Measurements from ENCODE around the gene NFIC. TPM values are rescaled to one million over a fixed set of nuclear protein-coding genes. Genes with fewer than 3 reads are reported as not detected.

The NFIC gene
- total RNA-seq, 1 donor from 2014 or later, result 11.9 TPM

DNA sequence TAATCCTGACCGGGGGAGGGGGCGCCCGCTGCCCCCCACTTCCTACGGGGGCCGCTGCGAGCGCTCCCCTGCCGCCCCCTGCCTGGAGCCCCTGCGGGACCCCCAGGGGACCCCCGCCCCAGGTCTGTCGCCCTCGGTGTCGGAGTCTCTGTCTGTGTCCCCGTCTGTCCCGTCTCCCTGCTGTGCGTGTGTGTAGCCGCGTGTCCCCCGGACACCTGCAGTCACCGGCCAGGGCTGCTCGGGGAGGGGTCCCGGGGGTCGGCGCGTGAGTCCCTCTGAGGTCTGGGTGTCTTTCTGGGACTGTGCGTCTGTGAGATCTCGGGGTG is 7.7 kb upstream of the NFIC start:
- DNase-seq (ENCODE audit: low read depth in 2 of 2), result no peak

- DNase-seq (ENCODE audit: low read depth in 2 of 2), result peak in 1 of 2 donors; percentile 68
These were observed 7.1 kb upstream of the NFIC start for GRCh38 chr19:3359015-3359918.

- DNase-seq (ENCODE audit: low read depth in 2 of 2), result peak in 1 of 2 donors; percentile 44
These were observed 6.4 kb upstream of the NFIC start for GRCh38 chr19:3359919-3360420.

- DNase-seq (ENCODE audit: low read depth in 2 of 2), result peak in 1 of 2 donors; percentile 60
These were observed 5.7 kb upstream of the NFIC start for GRCh38 chr19:3360421-3361383.

- DNase-seq (ENCODE audit: low read depth in 2 of 2), result no peak
These were observed 4.8 kb upstream of the NFIC start for GRCh38 chr19:3361384-3362216.

DNA sequence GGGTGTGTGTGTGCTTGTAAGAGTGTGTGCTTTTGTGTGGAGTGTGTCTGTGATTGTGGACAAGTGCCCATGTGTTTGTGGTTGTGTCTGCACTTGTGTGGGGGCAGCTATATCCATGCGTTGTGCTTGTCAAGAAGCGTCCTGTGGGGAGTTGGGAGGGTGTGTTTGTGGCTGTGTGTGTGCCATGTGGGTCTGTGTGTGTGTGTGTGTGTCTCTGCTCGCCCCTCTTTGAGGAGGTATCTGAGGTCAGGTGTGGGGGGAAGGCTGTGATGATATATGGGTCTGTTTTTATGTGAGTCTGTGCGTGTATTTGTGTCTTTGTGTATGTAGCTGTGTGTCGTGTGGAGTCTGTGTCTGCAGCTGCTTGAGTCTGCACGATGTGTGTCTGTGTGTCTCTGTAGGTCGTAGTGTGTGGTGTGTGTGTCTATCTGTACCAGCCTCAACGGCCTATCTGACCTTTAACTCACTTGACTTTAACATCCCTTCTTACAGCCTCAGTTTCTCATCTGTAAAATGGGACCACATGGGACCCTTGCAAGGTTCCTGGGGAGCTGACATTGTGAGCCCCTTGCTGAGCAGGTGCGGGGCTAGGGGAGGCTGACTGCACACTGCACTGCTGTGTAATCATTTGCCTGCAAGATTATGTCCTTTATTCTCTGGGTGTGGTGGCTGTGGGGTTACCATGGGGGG is 4.0 kb upstream of the NFIC start:
- DNase-seq (ENCODE audit: low read depth in 2 of 2), result no peak

DNA sequence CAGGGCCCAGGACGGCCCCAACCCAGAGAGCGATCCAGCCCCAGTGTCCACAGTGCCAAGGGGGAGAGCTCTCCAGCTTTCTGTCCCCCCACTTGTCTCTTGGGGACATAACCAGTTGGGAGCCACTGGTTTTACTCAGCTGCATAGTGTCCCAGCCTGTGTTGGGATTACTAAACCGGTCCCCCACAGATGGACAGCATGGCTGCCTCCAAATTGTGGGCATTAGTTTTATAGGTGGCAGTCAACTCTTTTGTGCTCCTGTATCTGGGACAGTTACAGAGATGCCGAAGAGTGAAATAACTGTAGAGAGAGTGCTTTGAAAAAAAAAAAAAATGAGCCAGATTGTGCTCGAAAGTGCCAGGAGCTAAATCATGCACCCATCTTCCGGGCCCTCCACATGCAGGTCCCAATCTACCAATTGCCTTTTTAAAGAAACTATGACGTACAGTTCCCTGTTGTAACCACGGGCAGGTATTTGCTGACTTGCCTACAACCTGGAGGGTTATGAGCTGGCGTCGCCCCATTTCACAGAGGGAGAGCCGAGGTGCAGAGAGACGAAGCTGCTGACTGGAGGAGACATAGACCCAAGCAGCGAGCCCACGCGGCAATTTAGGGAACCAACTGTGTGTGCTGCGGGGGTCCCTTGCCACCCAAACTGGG is 2.4 kb upstream of the NFIC start:
- no peak for DNase-seq (ENCODE audit: low read depth in 2 of 2)

DNA sequence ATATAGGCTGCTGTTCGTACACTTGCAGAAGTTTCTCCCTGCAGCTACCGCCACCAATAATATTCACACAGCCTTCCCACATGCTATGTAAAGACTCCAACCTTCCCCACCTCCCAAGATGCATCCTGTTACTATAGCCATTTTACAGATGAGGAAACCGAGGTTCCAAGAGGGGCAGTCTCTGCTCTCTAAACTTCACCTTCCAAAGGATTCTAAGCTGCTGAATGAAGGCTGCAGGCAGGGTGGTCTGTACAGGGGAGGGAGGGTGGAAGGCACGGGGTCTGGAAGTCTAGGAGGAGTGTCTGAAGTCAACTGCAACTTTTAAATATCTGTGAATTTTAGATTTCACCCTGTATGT is 1.9 kb upstream of the NFIC start:
- no peak for DNase-seq (ENCODE audit: low read depth in 2 of 2)

DNA sequence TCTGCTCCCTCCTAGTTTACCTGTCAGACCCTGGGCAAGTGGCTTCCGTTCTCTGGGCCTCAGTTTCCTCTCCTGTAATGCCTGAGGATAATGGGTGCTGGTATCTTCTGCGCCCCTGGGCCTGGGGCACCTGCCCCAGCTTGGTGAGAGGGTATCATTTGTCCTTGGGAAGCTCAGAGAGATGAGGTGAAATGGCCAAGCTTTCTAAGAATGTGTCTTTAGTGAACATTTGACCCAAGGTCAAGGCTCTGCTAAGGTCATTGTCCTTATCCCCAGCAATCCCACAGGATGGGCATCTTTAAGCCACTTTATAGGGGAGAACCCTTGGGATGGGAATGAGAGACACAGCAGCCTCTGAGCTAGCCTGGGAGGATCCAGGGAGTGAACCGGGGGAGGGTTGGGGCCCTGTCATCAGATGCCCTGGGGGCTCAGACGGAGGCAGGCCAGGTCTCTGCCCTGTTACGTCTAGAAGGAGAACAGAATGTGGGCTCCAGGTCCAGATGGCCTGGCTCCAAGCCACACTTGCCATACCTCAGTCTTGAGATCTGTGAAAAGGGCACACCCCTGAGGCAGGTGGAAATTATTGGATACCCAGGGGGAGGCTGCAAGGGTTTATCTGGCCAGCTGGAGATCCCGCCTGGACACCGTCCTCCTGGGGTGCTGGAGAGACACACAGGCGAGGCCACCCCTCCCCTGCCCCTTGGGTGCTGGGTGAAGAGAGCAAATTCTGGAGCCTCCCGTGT is 1.1 kb upstream of the NFIC start:
- DNase-seq (ENCODE audit: low read depth in 2 of 2), result no peak

GRCh38 chr19:3366753-3367627 is 607 bp downstream of the NFIC start:
- DNase-seq (ENCODE audit: low read depth in 2 of 2), result peak in 1 of 2 donors; percentile 29

- no peak for DNase-seq (ENCODE audit: low read depth in 2 of 2)
These were observed 1.5 kb downstream of the NFIC start for GRCh38 chr19:3367628-3368440.

- DNase-seq (ENCODE audit: low read depth in 2 of 2), result no peak
These were observed 2.0 kb downstream of the NFIC start for GRCh38 chr19:3368441-3368795.

GRCh38 chr19:3368848-3369336 is 2.5 kb downstream of the NFIC start:
- no peak for DNase-seq (ENCODE audit: low read depth in 2 of 2)

DNA sequence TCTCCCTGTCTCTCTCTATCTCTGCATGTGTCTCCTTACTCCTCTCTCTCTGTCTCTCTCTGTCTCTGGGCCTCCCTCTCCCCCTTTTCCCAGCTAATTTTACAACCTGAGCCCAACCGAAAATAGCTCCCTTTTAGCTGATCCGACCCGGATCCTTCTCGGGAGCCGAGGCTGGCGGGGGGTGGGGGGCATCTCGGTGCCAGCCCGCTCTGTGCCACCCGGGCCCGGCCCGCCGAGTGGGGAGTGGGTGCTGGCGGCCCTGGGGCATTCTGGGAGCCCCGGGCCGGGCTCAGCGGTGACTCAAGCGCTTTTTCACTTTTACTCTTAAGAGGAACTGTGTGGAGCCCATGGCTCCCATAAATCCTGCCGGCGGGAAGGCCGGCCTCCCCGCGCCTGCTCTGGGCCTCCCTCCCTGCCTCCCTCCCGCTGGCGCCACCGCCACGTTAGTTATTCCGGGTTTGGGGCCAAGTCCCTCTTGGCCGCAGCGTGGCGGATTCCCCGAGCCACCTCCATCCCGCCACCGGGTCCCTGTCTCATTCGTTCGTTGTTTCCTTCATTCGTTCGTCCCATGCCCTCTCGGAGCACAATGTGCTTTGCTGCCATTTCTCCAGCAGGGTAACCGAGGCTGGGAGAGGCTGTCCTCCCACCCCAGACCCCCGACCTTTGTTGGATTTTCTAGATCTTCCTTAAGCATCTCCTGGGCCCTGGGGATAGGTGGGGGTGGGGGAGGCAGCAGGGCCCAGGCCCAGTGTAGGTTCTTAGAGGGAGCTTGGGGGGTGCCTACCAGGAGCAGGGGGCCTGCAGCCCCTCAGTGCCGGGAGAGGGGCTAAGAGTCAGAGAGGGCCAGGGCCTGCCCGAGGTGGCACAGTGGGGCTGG is 3.2 kb downstream of the NFIC start:
- DNase-seq (ENCODE audit: low read depth in 2 of 2), result no peak

DNA sequence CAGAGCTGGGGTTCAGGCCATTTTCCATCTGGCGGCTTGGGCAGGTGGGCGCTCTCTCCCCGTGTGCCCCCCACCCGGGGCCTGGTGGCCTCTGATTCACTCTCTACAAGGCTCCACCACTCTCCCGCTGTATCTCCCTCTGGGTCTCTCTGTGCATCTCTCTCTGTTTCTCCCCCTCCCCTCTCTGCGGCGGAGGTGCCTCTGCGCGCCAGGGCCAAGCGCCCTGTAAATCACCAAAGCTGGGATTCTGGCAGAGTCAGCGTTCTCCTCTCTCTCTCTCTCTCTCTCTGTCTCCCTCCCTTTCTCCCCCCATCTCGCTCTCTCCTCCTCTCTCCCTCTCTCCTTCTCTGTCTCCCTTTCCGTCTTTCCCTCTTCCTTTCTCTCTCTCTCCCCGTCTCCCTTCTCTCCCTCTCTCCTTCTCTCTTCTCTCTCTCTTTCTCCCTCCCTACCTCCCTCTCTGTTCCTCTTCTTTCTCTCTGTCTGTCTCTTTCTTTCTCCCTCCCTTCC is 3.9 kb downstream of the NFIC start:
- DNase-seq (ENCODE audit: low read depth in 2 of 2), result no peak
